ENCODE measurements around the gene CARF. TPM values are rescaled to one million over a fixed set of nuclear protein-coding genes. Genes with fewer than 3 reads are reported as not detected.
"Not testable (repeated sequence)": the region's sequence is repeated elsewhere in the genome, so short reads cannot be mapped to it uniquely, and the experiment has no call there.

Gene CARF
- total RNA-seq, 1 donor from 2014 or later: 12.0 TPM

- CTCF ChIA-PET: no interaction called here
- intact Hi-C loops (cut with micrococcal nuclease): no loop called here
- no peak overlapping the region for H3K27ac Mint-ChIP-seq
- peaks cover 45% of the 10 kb centered on the region for H3K36me3 Mint-ChIP-seq (ENCODE audit: low read depth)
- H3K27me3 Mint-ChIP-seq: no peaks in the 10 kb centered on the region
- DNase-seq (no peak), ATAC-seq (ENCODE audit: low read depth) (no peak)
- no peak overlapping the region for H3K4me3 Mint-ChIP-seq
- no peak for TF ChIP-seq CTCF (IDR thresholded peaks at IDR 0.05)
- no peaks in the 10 kb centered on the region for H3K9me3 Mint-ChIP-seq
- POLR2A ChIA-PET: no interaction called here
- no peaks in the 10 kb centered on the region for H3K4me1 Mint-ChIP-seq
These were observed 26.9 kb downstream of the CARF start for GRCh38 chr2:202938960-202939359.

GRCh38 chr2:202941771-202942170 lies 29.7 kb downstream of the CARF start:
- H3K4me1 Mint-ChIP-seq: no peaks in the 10 kb centered on the region
- no peak overlapping the region for H3K27ac Mint-ChIP-seq
- ATAC-seq (ENCODE audit: low read depth) (no peak), DNase-seq (no peak)
- no peak overlapping the region for H3K4me3 Mint-ChIP-seq
- CTCF ChIA-PET: no interaction called here
- no peak for TF ChIP-seq CTCF (IDR thresholded peaks at IDR 0.05)
- peaks cover 53% of the 10 kb centered on the region for H3K36me3 Mint-ChIP-seq (ENCODE audit: low read depth)
- H3K27me3 Mint-ChIP-seq: no peaks in the 10 kb centered on the region
- intact Hi-C loops (cut with micrococcal nuclease): no loop called here
- POLR2A ChIA-PET: no interaction called here
- H3K9me3 Mint-ChIP-seq: peaks cover 7% of the 10 kb centered on the region

DNA sequence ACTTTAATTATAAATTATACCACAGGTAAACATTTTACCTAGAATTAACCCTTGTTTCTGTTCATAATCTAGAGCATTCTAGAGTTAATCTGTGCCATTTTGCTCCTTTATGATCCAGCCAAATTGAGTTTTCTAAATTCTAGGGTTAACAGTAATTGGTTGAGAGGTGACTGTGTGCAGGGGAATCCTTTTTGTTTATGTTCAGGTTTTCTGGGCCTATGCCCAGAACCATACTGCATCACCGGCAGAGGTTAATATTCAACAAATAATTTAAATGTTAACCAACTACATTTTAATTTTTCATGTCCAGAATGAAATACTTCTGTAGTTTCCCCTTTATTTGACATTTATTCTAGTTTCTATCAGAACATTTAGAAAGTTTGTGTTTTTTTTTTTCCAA lies 32.3 kb downstream of the CARF start:
- ATAC-seq (ENCODE audit: low read depth) (no peak), DNase-seq (no peak)
- Mint-ChIP-seq H3K27me3 (no peaks in the 10 kb centered on the region), H3K36me3 (ENCODE audit: low read depth) (peaks cover 52% of the 10 kb centered on the region), H3K4me1 (no peaks in the 10 kb centered on the region), H3K27ac (no peak overlapping the region), H3K4me3 (no peak overlapping the region), H3K9me3 (peaks cover 17% of the 10 kb centered on the region)
- no peak for TF ChIP-seq CTCF (IDR thresholded peaks at IDR 0.05)
- ChIA-PET POLR2A (no interaction called here), CTCF (no interaction called here)
- intact Hi-C loops (cut with micrococcal nuclease): no loop called here

GRCh38 chr2:202944816-202945215 lies 32.7 kb downstream of the CARF start:
- H3K4me1 Mint-ChIP-seq: no peaks in the 10 kb centered on the region
- ChIA-PET CTCF (no interaction called here), POLR2A (no interaction called here)
- H3K27me3 Mint-ChIP-seq: no peaks in the 10 kb centered on the region
- H3K4me3 Mint-ChIP-seq: no peak overlapping the region
- no peak for ATAC-seq (ENCODE audit: low read depth)
- no peak for DNase-seq
- TF ChIP-seq CTCF (IDR thresholded peaks at IDR 0.05): no peak
- intact Hi-C loops (cut with micrococcal nuclease): no loop called here
- no peak overlapping the region for H3K27ac Mint-ChIP-seq
- H3K36me3 Mint-ChIP-seq (ENCODE audit: low read depth): peaks cover 52% of the 10 kb centered on the region
- H3K9me3 Mint-ChIP-seq: peaks cover 17% of the 10 kb centered on the region

DNA sequence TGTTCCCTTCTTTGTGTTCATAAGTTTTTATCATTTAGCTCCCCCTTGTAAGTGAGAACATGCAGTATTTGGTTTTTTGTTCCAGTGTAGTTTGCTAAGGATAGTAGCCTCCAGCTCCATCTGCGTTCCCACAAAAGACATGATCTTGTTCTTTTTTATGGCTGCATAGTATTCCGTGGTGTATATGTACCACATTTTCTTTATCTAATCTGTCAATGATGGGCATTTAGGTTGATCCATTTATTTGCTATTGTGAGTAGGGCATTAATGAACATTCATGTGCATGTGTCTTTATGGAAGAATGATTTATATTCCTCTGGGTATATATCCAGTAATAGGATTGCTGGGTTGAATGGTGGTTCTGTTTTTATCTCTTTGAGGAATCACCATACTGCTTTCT lies 33.4 kb downstream of the CARF start:
- CTCF ChIA-PET: no interaction called here
- TF ChIP-seq CTCF (IDR thresholded peaks at IDR 0.05): no peak

GRCh38 chr2:202949333-202949732 lies 37.3 kb downstream of the CARF start:
- Mint-ChIP-seq H3K9me3 (peaks cover 17% of the 10 kb centered on the region), H3K36me3 (ENCODE audit: low read depth) (peaks cover 44% of the 10 kb centered on the region)
- CTCF ChIA-PET; intact Hi-C loops (cut with micrococcal nuclease); ATAC-seq (ENCODE audit: low read depth); POLR2A ChIA-PET; H3K4me3 Mint-ChIP-seq; H3K27ac Mint-ChIP-seq; DNase-seq; H3K27me3 Mint-ChIP-seq; H3K4me1 Mint-ChIP-seq: not testable (repeated sequence)

More for the DNA sequence above, 33.4 kb downstream of the CARF start:
- DNase-seq (no peak), ATAC-seq (ENCODE audit: low read depth) (no peak)
- H3K4me1 Mint-ChIP-seq: no peaks in the 10 kb centered on the region
- H3K9me3 Mint-ChIP-seq: peaks cover 17% of the 10 kb centered on the region
- peaks cover 49% of the 10 kb centered on the region for H3K36me3 Mint-ChIP-seq (ENCODE audit: low read depth)
- H3K4me3 Mint-ChIP-seq: no peak overlapping the region
- H3K27ac Mint-ChIP-seq: no peak overlapping the region
- POLR2A ChIA-PET: no interaction called here
- no peaks in the 10 kb centered on the region for H3K27me3 Mint-ChIP-seq
- intact Hi-C loops (cut with micrococcal nuclease): no loop called here
